NCI-H187 treated with DMSO at 0.1 percent for 48 hours (cell line): ENCODE data around the gene RPS5.
"Not testable (repeated sequence)": the region's sequence is repeated elsewhere in the genome, so short reads cannot be mapped to it uniquely, and the experiment has no call there.

Experiments used
- DNase-seq: peaks from one replicate; lab custom pipeline; 2025; lab: John Stamatoyannopoulos, UW

The RPS5 gene

DNA sequence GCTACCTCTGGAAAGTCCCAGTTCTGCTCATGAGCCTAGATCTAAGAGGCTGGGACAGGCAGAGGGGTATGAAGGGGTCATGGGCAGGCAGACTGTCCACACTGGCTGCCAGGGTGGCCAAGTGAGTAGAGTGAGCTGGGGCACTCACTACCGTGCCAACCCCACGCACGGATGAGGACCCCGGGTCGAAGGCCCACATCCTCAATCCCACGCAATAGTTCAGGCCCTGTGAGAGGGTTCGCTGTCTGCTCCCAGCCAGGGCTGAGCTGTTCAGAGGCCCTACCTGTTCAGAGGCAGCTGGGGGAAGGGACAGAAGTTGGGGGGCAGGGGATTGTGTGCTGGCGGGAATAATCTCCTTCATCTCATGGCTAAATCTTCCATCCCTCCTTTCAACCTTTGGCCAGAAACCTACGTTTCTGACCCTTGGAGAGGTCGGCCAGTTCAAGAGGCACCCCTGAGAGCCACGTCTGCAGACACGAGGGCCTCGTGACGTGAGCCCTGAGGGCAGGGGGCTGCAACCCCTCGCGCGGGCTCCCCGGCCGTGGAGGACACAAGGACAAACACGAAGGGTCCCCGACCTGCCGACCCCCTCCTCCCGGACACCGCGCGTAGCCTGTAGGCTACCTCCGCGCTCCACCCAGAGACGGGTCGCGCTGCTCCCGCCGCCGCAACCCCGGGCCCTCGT, 1.0 kb upstream of the RPS5 start:
- no peak for DNase-seq

DNA sequence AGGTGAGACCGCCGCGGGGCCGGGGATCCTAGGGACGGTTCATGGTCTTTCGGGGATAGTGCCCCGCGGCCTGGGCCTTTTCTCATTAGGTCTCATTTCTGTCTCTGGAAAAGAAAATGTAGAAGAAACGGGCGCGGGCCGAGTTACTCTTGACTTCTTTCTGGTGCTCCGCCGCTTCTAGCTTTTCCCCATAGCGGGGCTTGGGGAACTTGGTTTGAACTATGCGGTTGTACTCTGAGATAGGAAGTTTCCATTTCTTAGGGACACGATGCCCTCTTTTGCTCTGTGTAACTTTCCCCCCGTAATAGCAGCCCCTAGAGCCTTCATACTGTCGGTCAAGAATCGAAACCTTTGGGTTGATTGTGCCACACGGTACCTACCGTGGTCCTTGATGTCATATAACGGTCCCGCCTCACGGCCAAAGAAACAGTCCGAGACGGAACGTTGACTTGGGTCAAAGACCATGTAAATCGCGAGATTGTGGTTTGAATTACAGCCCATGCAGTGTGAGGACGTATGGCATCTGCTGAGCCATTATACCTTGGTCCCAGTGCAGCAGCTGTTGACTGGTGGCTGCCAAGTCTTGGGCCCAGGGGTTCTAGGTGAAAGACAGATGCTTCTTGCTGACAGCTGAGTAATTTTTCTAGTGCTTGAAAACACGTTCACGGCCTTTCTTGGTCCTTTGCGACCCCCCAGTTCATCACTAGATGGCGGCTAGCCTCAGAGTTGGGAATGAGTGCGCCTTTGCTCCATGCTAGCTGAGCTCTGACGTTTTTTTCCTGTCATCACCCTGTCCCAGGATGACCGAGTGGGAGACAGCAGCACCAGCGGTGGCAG, 487 bp downstream of the RPS5 start:
- no peak for DNase-seq

DNA sequence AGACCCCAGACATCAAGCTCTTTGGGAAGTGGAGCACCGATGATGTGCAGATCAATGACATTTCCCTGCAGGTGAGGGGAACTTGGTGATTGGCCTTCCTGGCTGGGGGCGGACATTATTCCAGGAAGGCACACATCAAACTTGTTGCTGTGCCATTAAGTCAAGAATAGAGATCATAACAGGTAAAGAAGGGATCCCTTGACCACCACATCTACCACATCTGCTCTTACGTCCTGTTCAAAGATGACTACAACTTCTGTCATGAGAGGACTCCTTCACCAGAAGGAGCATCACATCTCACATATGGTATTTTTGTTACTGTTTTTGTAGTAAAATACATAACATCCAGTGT, 1.1 kb downstream of the RPS5 start:
- DNase-seq: no peak

DNA sequence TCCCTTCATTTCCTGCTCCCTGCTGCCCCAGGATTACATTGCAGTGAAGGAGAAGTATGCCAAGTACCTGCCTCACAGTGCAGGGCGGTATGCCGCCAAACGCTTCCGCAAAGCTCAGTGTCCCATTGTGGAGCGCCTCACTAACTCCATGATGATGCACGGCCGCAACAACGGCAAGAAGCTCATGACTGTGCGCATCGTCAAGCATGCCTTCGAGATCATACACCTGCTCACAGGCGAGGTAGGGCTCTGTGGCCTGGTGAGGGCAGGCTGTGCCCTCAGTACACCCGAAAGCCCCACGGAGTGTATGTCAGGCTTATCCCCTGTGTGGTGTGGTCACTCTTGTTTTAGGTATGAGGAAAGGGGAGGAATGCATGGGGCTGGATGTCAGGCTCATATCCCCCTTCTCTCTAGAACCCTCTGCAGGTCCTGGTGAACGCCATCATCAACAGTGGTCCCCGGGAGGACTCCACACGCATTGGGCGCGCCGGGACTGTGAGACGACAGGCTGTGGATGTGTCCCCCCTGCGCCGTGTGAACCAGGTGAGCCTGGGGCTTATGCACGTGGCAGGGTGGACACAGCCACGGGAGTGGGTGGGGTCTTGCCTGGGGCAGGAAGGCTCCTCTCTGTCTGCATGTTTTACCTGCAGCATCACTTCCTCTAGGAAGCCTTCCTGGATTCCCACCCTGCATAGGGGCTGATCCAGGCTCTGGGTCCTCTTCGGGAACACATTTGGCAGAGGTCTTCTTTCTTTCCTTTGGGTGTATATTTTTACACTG, 6.1 kb downstream of the RPS5 start:
- DNase-seq: no peak

DNA sequence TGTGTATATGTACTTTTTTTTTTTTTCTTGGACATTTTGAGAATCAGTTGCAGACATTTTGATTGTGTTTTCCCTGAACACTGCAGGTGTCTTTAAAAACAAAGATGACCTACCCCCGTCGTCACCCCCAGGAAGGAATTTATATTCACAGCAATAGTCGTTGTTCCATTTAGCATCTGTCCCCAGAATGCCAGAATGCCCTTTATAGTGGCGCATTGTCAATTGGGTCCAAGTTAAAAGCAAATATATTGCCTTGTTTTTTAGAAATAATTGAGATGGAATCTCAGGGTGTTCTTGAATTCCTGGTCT, 6.6 kb downstream of the RPS5 start:
- DNase-seq: no peak

DNA sequence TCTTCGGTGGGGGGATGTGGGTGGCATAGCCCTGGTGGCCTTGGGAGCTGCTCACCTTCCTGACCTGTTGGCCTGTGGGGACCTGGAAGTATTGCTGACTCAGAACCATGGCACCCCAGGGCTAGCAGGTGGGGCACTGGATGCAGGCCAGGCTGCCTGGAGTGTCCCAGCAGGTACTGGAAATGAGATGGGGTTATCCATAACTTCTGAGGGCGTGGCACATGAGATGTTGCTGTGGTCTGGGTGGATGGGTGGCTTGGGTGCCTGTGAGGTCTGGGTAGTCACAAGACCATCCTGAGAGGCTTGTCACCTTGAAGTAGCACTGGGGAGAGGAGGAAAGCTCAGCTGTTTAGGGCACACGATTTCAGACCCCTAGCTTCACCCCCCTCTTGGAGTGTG, 7.8 kb downstream of the RPS5 start:
- no peak for DNase-seq

DNA sequence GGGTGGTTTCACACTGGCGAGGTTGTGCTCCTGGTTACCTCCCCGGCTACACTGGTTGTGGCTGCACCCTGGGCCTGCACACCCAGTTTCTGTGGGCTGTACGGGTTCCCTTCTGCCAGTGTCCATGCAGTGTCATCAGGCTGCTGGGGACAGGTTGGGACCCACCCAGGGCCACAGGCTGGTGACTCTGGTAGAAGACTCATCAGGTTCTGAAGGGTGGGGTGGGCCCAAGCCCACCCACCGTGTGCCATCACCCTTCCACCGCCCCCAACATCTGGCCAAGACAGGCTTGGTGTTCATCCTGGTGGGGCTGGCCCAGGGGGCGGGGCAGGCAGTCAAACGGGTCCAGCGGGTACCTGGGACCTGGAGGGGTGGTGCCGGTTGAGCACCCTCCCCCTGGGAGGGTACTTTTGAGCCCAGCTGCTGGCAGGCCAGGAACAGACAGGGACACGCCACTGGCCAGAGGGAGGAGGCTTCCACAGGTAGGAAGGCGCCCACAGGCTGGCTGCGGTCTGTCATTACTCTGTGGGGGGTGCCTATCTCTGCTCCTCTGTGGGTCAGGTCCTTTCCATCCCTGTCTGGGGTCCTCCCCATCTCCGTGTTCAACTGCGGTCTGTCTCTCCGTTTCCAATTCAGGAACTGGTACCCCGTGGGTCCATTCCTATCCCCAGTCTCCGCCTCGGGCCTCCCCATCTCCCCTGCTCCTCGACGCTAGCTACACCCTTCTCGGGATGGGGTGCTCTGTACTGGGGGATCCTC, 8.3 kb downstream of the RPS5 start, which contains the start of gene RNF225:
Gene RNF225 (plus strand): TSS at position 437 of the 759 bp plus-strand sequence. CDS start 434 bp downstream, outside the sequence.
- DNase-seq: no peak

DNA sequence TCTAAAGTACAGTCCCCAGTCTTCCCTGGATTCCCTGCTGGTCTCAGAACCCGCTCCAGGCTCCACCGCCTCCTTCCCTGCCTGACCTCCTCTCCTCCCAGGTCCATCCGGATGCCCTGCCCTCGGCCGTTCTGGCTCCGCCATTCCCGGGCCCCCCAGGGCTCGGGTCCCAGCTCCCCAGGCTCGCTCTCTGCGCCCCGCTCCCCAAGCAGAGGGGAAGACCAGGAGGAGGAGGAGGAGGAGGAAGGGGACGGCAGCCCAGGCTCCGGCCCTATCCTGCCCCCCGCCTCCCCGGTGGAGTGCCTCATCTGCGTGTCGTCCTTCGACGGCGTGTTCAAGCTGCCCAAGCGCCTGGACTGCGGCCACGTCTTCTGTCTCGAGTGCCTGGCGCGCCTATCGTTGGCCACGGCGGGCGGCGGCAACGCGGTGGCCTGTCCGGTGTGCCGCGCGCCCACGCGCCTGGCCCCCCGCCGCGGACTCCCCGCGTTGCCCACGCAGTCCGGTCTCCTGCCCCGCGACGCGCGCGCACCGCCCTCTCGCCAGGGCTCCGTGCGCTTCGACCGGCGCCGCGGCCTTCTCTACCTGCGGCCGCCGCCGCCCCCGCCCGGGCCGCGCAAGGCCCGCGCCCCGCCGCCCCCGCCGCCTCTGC, 9.0 kb downstream of the RPS5 start:
- no peak for DNase-seq

DNA sequence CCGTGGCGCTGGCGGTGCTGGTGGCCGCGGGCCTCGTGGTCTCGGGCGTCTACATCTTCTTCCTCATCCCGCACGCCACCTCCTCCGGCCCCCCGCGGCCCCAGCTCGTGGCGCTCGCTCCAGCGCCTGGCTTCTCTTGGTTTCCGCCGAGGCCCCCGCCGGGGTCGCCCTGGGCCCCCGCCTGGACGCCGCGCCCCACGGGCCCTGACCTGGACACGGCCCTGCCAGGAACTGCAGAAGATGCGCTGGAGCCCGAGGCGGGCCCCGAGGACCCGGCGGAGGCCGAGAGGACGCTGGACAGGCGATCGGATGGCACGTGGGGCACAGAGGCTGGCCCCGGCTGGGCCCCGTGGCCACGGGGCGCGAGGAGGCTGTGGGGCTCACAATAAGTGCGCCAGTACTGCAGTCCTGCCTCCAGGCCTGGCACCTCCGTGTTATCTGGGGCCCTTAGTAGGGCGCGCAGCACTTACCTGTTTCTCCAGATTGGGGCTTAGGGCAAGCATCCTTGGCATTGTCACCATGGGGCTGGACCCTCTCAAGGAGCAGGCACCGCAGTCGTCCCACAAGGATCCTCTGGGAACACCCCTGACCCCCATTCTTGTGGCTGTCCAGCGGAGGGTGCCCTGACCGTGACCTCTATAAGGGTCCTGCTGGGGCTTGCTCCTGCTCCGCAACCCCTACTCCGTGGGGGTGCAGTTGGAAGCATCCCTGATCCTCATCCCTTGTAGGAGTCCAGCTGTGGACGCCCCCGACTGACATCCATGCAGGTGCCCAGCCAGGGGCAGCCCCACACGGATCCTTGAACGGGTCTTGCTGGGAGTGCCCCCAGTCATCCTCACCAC, 9.8 kb downstream of the RPS5 start:
- DNase-seq: no peak

DNA sequence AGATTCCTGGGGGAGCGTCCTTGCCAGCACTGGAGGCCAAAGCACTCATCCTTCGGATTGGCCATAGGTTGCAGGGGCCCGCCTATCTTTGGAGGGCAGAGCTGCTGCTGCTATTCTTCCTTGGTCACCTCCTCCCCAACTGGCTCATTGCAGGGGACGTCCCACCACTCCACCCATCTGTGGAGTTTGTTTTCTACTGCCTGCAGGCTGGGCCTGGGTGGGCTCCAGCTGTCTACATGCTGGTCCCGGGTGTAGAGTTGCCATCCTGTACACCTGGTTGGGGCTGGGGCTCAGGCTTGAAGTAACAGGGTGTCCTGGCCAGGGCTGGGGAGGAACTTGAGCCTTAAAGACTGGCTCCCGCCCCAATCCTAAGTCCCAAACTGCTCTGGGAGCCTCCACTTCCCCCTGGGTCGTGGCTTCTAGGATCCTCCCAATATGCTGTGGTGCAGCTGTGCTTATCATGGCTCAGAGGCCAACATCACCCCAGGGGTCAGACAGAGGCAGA, 10.5 kb downstream of the RPS5 start:
- DNase-seq: no peak

DNA sequence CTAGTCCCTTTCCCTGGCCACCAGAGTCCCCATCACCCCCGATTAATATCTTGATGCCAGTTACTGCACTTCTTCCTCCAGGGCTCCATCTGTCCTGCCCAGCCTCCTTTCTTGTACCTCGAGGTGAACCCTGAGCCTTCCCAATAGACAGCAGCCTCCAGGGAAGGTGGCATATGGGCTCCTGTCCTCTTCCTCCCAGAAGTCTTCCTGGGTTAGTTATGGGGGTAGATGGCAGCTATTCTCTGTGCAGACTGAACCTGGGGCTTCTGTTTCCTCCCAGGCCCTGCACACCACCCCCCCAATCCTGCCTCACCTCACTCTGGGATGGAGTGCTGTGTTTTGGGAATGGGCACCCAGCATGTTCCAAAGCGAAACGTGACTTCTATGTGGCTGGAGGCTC, 11.0 kb downstream of the RPS5 start:
- DNase-seq: no peak

DNA sequence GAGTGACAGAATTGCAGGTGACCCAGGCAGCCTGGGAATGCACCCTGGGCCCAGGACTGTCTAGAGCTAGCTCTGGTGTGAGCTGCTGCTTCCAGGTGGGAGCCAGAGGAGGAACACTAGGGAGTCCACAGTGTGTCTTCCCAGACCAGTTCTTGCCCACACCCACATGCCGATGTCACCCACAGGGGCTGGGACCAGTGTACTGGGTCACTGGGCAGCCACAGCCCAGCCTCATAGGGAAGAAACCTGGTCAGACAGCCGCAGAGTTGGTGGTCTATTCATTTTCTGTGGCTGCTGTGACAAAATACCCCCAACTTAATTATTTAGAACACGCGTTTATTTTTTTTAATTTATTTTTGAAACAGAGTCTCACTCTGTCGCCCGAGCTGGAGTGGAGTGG, 11.5 kb downstream of the RPS5 start:
- no peak for DNase-seq

DNA sequence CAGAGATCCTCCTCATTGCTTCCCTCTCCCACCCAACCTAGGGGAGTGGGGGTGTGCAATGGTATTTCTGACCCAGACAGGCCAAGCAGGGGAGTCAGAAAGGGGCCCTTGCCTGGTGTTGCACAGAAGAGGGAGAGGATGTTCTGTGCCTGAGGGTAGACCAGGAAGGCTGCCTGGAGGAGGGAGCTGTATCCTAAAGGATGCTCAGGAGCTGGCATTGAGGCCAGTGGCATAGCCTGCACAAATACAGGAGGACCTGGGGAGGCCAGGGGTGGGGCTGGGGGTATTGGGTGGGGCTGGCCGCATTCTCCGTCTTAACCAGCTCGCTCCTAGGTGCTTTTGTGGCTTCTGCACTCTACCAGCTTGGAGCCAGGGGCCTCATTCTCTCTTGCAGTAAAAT, 12.8 kb downstream of the RPS5 start:
- no peak for DNase-seq

DNA sequence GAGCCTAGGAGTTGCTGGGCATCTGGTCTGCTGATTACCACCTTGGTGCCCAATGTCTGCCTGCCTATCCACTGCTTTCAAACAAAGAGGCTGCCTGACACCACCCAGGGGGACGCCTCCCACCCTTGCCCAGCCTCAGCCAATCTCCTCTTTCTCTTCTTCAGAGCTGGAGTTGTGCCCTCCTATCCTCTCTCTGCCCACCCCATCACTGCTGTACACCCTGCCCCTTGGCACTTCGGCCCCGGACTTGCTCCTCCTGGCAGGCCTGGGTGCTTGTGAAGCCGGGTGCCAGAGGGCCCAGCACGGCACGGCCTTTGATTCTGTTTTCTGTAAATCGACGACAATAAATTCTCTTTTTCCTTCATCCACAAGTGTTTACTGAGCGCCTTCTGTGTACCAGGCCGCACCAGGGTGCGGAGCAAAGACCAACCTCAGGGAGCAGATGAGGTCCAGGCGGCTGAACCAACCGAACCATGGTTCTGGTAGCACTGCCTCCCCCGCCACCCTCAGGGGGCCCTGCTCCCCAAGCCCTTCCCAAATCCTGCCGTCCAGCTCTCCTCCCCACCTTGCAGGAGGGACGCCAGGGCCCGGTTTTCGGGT, 13.3 kb downstream of the RPS5 start:
- no peak for DNase-seq

DNA sequence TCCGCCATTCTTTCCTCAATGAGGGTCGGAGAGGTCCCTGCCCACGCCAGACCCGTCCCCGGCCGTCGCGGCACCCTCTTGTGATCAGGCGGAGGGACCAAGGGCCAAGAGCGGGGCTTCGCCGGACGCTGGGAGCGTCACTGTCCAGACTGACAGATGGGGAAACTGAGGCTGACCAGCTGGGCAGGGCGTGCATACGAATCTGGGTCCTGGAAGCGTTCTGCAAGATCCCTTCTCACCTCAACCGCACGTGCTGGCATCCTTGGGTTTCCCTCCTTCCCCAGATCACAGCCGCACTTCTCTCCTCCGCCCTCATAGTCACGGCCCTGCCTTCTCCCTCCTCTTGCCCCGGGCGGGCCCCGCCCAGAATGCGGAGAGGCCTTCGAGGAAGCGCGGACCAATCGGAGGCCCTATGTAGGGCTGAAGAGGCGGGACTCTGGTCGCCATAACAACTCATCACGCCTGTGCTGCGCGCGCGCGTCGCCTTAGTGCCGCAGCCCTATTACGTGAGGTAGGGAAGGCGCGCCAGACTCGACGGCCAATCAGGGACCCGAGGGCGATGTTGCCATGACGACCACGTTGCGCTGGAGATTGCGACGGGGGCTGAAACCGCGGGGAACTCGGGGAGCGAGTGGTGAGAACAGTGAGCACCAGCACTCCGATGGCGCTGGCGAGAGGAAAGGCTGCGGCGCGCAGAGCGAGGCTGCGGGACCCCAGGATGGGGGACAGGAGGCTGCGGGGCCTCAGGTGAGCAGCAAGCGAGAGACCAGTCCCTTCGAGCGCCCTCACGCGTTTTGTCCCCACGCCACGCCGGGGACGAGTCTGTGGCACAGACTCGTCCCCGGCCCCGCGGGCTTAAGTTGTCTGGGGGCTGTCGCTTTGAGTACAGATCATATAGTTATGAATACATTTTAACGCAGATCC, 14.1 kb downstream of the RPS5 start:
- peak; percentile 92 for DNase-seq

DNA sequence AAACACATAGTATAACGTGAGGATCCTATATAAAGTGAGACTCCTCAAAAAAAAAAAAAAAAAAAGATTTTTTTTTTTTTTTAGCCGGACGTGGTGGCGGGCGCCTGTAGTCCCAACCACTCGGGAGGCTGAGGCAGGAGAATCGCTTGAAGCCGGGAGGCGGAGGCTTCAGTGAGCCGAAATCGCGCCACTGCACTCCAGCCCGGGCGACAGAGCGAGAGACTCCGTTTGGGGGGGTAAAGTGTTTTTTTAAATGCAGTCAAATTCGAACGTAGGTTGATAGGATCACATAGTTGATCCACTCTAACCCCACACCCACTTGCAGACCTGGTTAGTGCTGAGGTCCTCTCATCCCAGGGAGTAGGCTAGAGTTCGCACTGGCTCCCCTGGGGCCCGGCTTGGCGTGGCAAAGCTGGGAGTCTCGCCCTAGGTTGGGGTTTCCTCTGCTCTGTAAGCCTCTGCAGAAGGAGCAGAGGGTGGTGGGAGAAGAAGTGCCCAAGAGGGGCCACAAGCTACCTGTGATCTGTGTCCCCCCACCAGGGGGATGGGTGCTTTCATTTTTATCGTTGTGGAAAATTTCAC, 14.9 kb downstream of the RPS5 start:
- no peak for DNase-seq

DNA sequence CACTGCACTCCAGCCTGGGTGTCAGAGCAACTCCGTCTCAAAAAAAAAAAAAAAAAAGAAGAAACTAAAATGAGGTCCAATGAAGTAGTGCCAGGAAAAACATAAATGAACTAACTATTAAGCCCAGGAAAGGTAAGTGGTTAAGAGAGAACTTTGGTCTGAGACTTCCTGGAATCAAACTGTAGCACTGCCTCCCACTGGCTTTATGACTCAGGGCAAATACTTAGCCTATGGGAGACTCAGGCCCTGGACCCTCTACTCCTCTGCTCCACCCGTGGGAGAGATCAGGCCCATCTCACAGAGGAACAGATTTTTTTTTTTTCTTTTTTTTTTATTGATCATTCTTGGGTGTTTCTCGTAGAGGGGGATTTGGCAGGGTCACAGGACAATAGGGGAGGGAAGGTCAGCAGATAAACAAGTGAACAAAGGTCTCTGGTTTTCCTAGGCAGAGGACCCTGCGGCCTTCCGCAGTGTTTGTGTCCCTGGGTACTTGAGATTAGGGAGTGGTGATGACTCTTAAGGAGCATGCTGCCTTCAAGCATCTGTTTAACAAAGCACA, 16.9 kb downstream of the RPS5 start:
- DNase-seq: not testable (repeated sequence)
